Measurements from ENCODE around the gene GPR160. TPM values are rescaled to one million over a fixed set of nuclear protein-coding genes. Genes with fewer than 3 reads are reported as not detected.

The GPR160 gene
- polyA plus RNA-seq, 3 donors = 10.0 to 19.7 (median 11.5) TPM

DNA sequence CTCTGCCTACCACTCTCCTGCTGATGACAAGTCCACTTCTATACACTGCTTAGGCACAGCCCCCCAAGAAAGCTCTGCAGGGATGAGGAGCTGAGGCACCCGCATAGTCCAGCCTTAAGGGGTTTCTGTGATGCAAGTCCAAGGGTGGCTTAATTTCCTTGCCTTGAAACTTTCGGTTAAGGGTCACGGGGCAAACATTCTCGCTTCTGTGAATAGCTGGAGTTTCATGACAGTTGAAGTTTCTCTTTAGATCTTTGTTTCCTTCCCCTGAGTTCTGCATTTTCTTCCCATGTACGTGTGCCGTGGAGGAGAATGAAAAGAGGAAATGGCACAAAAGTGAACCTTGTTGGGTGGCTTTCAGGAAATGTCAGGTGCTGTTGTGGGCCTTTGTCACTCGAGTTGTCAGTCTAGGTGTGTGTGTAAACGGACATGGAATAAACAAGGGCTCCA is 7.0 kb downstream of the GPR160 start:
- WGBS (ENCODE audit: insufficient coverage) = 5% methylated on average over 4 of the region's 8 CpGs
- Mint-ChIP-seq H3K27me3 (ENCODE audit: low read depth in 3 of 3) (peaks cover 0 to 3% (median 0%) of the 10 kb centered on the region in 3 donors), H3K36me3 (peaks cover 12 to 16% of the 10 kb centered on the region in 2 donors), H3K4me1 (peaks cover 33% of the 10 kb centered on the region), H3K27ac (peak overlapping the region; percentile 85 to 93 (median 91)), H3K9me3 (no peaks in the 10 kb centered on the region), H3K4me3 (peak overlapping the region; percentile 71 to 87)
- H3K9me3 ChIP-seq (replicated peaks in 1 of 2; ENCODE audit: control insufficient read depth in 1 of 2, insufficient read depth in 1 of 2, low read length in 2 of 2) = no peaks in the 10 kb centered on the region
- H3K36me3 ChIP-seq (replicated peaks in 1 of 2; ENCODE audit: control insufficient read depth in 1 of 2, insufficient read depth in 2 of 2, low read length in 2 of 2) = no peaks in the 10 kb centered on the region
- no peak for TF ChIP-seq CTCF (IDR thresholded peaks at IDR 0.05)
- H3K9ac ChIP-seq (ENCODE audit: insufficient read depth, low read length, poor library complexity, severe bottlenecking) = peak overlapping the region; percentile 50
- H3K27ac ChIP-seq (ENCODE audit: low read depth in 1 of 2, low read length in 2 of 2) = peak overlapping the region; percentile 75 to 95
- H4K20me1 ChIP-seq (ENCODE audit: insufficient read depth, low read length) = no peaks in the 10 kb centered on the region
- peak overlapping the region; percentile 20 to 67 (median 26) for H3K4me3 ChIP-seq (replicated peaks in 1 of 3; ENCODE audit: low read depth in 2 of 3, low read length in 3 of 3)
- peak overlapping the region; percentile 74 for H3K4me2 ChIP-seq (replicated peaks; ENCODE audit: extremely low read depth, low read length, poor library complexity, severe bottlenecking)
- H3K27me3 ChIP-seq (ENCODE audit: control insufficient read depth in 2 of 2, insufficient read depth in 2 of 2, low read length in 2 of 2) = no peaks in the 10 kb centered on the region
- no peak overlapping the region for H2AFZ ChIP-seq (ENCODE audit: insufficient read depth, low read depth, low read length, poor library complexity, severe bottlenecking)
- H3K4me1 ChIP-seq (ENCODE audit: control insufficient read depth in 1 of 2, insufficient read depth in 2 of 2, low read length in 2 of 2) = peaks cover 26% of the 10 kb centered on the region in 2 donors
- H3K79me2 ChIP-seq (ENCODE audit: insufficient read depth, low read length) = peaks cover 50% of the 10 kb centered on the region
- peak; percentile 66 to 89 (median 79) for DNase-seq
- intact Hi-C loops (cut with micrococcal nuclease) = loop anchor here in 1 of 2 donors (10.0 kb wide), 2 partner anchors 50 to 180 kb away; partner anchors contain the start of gene LRRC31

DNA sequence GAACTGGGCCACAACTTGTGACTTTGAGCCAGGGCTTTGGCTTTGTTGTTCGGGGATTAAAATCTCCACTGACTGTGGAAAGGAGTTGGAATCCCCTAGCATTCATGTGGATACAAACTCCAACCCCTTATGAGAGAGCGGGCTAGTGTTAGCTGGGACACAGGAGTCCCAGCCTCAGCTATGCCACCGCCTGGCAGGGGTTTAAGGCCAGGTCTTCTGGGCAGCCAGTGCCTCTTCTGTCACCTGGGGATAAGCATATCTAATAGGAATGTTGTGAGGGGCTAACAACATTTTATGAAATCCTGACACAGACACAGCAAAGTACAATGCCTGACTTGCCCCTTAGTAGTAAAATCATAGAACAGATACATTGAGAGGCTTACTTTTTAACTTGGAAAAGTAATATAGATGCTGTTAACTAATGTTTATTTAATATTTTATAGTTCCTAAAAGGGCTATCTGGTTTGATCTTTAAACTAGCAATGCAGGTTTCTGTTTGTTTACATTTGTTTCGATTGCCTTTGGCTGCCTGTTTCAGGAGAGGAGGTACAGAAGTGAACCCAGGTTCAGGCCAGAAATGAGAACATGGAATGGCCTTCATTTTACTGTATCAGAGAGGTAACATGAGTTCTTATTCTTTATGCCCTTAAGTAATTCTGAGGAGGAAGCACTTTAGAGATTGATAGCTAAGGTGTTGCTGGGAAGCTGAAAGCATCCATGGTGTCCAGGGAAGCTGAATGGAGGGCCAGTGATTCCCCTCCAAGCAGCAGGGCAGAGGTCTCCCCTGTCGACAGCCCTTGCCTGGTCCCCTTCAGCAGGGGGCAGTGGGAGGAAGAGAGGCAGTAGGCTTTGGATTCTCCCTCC is 8.7 kb downstream of the GPR160 start:
- H3K27ac Mint-ChIP-seq = peak overlapping the region in 4 of 7 donors; percentile 17 to 93 (median 68)
- H3K27me3 ChIP-seq (ENCODE audit: control insufficient read depth in 2 of 2, insufficient read depth in 2 of 2, low read length in 2 of 2) = no peaks in the 10 kb centered on the region
- no peaks in the 10 kb centered on the region for H3K9me3 Mint-ChIP-seq
- no peak overlapping the region for H3K4me3 Mint-ChIP-seq
- H3K27me3 Mint-ChIP-seq (ENCODE audit: low read depth in 3 of 3) = peaks cover 0 to 3% (median 0%) of the 10 kb centered on the region in 3 donors
- H3K9me3 ChIP-seq (replicated peaks in 1 of 2; ENCODE audit: control insufficient read depth in 1 of 2, insufficient read depth in 1 of 2, low read length in 2 of 2) = no peaks in the 10 kb centered on the region
- H3K79me2 ChIP-seq (ENCODE audit: insufficient read depth, low read length) = peaks cover 57% of the 10 kb centered on the region
- peaks cover 34% of the 10 kb centered on the region for H3K4me1 Mint-ChIP-seq
- intact Hi-C loops (cut with micrococcal nuclease) = loop anchor here in 1 of 2 donors (10.0 kb wide), 2 partner anchors 52 to 182 kb away; partner anchors contain the start of gene LRRC31
- H3K4me1 ChIP-seq (ENCODE audit: control insufficient read depth in 1 of 2, insufficient read depth in 2 of 2, low read length in 2 of 2) = peaks cover 26% of the 10 kb centered on the region in 2 donors
- H4K20me1 ChIP-seq (ENCODE audit: insufficient read depth, low read length) = no peaks in the 10 kb centered on the region
- peaks cover 8 to 14% of the 10 kb centered on the region in 2 donors for H3K36me3 Mint-ChIP-seq
- no peak for TF ChIP-seq CTCF (IDR thresholded peaks at IDR 0.05)
- no peak overlapping the region for H2AFZ ChIP-seq (ENCODE audit: insufficient read depth, low read depth, low read length, poor library complexity, severe bottlenecking)
- no peak overlapping the region for H3K9ac ChIP-seq (ENCODE audit: insufficient read depth, low read length, poor library complexity, severe bottlenecking)
- DNase-seq = no peak
- no peaks in the 10 kb centered on the region for H3K36me3 ChIP-seq (replicated peaks in 1 of 2; ENCODE audit: control insufficient read depth in 1 of 2, insufficient read depth in 2 of 2, low read length in 2 of 2)
- H3K4me3 ChIP-seq (replicated peaks in 1 of 3; ENCODE audit: low read depth in 2 of 3, low read length in 3 of 3) = no peak overlapping the region
- H3K27ac ChIP-seq (ENCODE audit: low read depth in 1 of 2, low read length in 2 of 2) = peak overlapping the region; percentile 60 to 95
- WGBS (ENCODE audit: insufficient coverage) = 100% methylated on average over 1 of the region's 5 CpGs
- no peak overlapping the region for H3K4me2 ChIP-seq (replicated peaks; ENCODE audit: extremely low read depth, low read length, poor library complexity, severe bottlenecking)

All from CD14-positive monocyte (primary cell).